NCI-H1930 (cell line): Measurements from ENCODE around the gene SEC63.
"Not testable (repeated sequence)": the region's sequence is repeated elsewhere in the genome, so short reads cannot be mapped to it uniquely, and the experiment has no call there.

ENCODE experiments used
- DNase-seq, 2 experiments: peaks; one replicate each; lab custom pipeline; 2025; lab: John Stamatoyannopoulos, UW

The SEC63 gene

GRCh38 chr6:107957909-107958688 is at the start of gene SEC63:
Gene SEC63 (minus strand): TSS chr6:107958208. CDS start chr6:107958009, 199 bp downstream.
- DNase-seq, result peak; percentile 91 to 93

GRCh38 chr6:108005961-108006360 is 48.0 kb upstream of the SEC63 start:
- no peak for DNase-seq

- DNase-seq, result no peak
Observed at GRCh38 chr6:108004861-108005260, 46.9 kb upstream of the SEC63 start.

- DNase-seq, result no peak
Observed at GRCh38 chr6:108002365-108003221, 44.6 kb upstream of the SEC63 start.

GRCh38 chr6:108001696-108002231 is 43.8 kb upstream of the SEC63 start:
- DNase-seq, result no peak

GRCh38 chr6:108000259-108000658 is 42.3 kb upstream of the SEC63 start:
- not testable (repeated sequence) for DNase-seq

GRCh38 chr6:107999341-107999740 is 41.3 kb upstream of the SEC63 start:
- no peak for DNase-seq

GRCh38 chr6:107991772-107992550 is 34.0 kb upstream of the SEC63 start:
- no peak for DNase-seq

- DNase-seq, result no peak
Observed at GRCh38 chr6:107991061-107991460, 33.1 kb upstream of the SEC63 start.

GRCh38 chr6:107990587-107990986 is 32.6 kb upstream of the SEC63 start:
- not testable (repeated sequence) for DNase-seq

- DNase-seq, result no peak
Observed at GRCh38 chr6:107989166-107990094, 31.4 kb upstream of the SEC63 start.

- DNase-seq, result no peak
Observed at GRCh38 chr6:107988570-107988969, 30.6 kb upstream of the SEC63 start.

GRCh38 chr6:107987805-107988204 is 29.8 kb upstream of the SEC63 start:
- DNase-seq, result no peak

GRCh38 chr6:107985701-107986100 is 27.7 kb upstream of the SEC63 start:
- DNase-seq, result no peak

GRCh38 chr6:107983811-107984210 is 25.8 kb upstream of the SEC63 start:
- DNase-seq, result no peak

GRCh38 chr6:107982486-107982885 is 24.5 kb upstream of the SEC63 start:
- no peak for DNase-seq

GRCh38 chr6:107981695-107982094 is 23.7 kb upstream of the SEC63 start:
- DNase-seq, result no peak

- peak; percentile 8 to 29 for DNase-seq
Observed at GRCh38 chr6:107977283-107977682, 19.3 kb upstream of the SEC63 start.

- no peak for DNase-seq
Observed at GRCh38 chr6:107976155-107976783, 18.3 kb upstream of the SEC63 start.

- DNase-seq, result no peak
Observed at GRCh38 chr6:107973594-107973993, 15.6 kb upstream of the SEC63 start.
